Brain microvascular endothelial cell (primary cell): ENCODE measurements around the gene APC2.

Experiments used
- DNase-seq: peaks from one replicate; pipeline ENCODE4 v3.0.0-alpha.2; 2020
- H3K27ac ChIP-seq: fragments of 250-450 bp; sonication (Bioruptor Pico); 2 replicates; pipeline ENCODE4 v1.5.1; 2020; ENCODE audit warnings: mild to moderate bottlenecking, moderate library complexity
- H3K27me3 ChIP-seq: fragments of 250-450 bp; sonication (Bioruptor Pico); replicated peaks from 2 replicates; pipeline ENCODE4 v1.5.1; 2020; ENCODE audit warnings: mild to moderate bottlenecking
- H3K36me3 ChIP-seq: fragments of 250-450 bp; sonication (Bioruptor Pico); replicated peaks from 2 replicates; pipeline ENCODE4 v1.5.1; 2020; ENCODE audit warnings: mild to moderate bottlenecking
- H3K4me3 ChIP-seq: 2 replicates; pipeline ENCODE4 v1.5.1; 2011; ENCODE audit warnings: low read depth, mild to moderate bottlenecking, control low read depth, low read length, moderate library complexity
- CTCF ChIP-seq: IDR thresholded peaks from 2 replicates; pipeline ENCODE4 v1.5.1; 2011; ENCODE audit warnings: low read depth, mild to moderate bottlenecking, moderate library complexity, low read length, control low read depth, inconsistent platforms; ENCODE audit errors: missing control alignments
- in situ Hi-C: cut with HindIII; loops from 2 replicates; pipeline ENCODE4 v1.10.0; 2017; ENCODE audit warnings: low sequenced_read_pairs, low pct_ligation_motif_present

APC2 gene

GRCh38 chr19:1483979-1484428 lies 34.1 kb downstream of the APC2 start:
- no peak for TF ChIP-seq CTCF
- no peaks in the 10 kb centered on the region for H3K27me3 ChIP-seq
- H3K36me3 ChIP-seq: no peaks in the 10 kb centered on the region
- no peak overlapping the region for H3K27ac ChIP-seq
- H3K4me3 ChIP-seq: no peak overlapping the region
- no peak for DNase-seq
- in situ Hi-C loops: no loop called here

- DNase-seq: no peak
- in situ Hi-C loops: no loop called here
- no peak overlapping the region for H3K4me3 ChIP-seq
- TF ChIP-seq CTCF: no peak
- no peaks in the 10 kb centered on the region for H3K27me3 ChIP-seq
- H3K27ac ChIP-seq: no peak overlapping the region
- H3K36me3 ChIP-seq: no peaks in the 10 kb centered on the region
Measured at GRCh38 chr19:1486720-1487575, 37.0 kb downstream of the APC2 start.

- Histone ChIP-seq H3K36me3 (no peaks in the 10 kb centered on the region), H3K27ac (no peak overlapping the region), H3K27me3 (no peaks in the 10 kb centered on the region), H3K4me3 (no peak overlapping the region)
- DNase-seq: no peak
- no peak for TF ChIP-seq CTCF
- in situ Hi-C loops: no loop called here
Measured at GRCh38 chr19:1487576-1488281, 37.8 kb downstream of the APC2 start.

- Histone ChIP-seq H3K27ac (no peak overlapping the region), H3K36me3 (no peaks in the 10 kb centered on the region), H3K27me3 (no peaks in the 10 kb centered on the region), H3K4me3 (no peak overlapping the region)
- TF ChIP-seq CTCF: no peak
- no peak for DNase-seq
- in situ Hi-C loops: no loop called here
Measured at GRCh38 chr19:1488282-1488601, 38.3 kb downstream of the APC2 start.

- in situ Hi-C loops: no loop called here
- Histone ChIP-seq H3K27ac (no peak overlapping the region), H3K4me3 (peak overlapping the region; percentile 60), H3K36me3 (no peaks in the 10 kb centered on the region), H3K27me3 (no peaks in the 10 kb centered on the region)
- no peak for DNase-seq
- TF ChIP-seq CTCF: no peak
Measured at GRCh38 chr19:1489463-1490310, 39.8 kb downstream of the APC2 start.
